OCI-LY1 (cell line): ENCODE results near the gene MS4A4E.
"Not testable (repeated sequence)": the region's sequence is repeated elsewhere in the genome, so short reads cannot be mapped to it uniquely, and the experiment has no call there.

Experiments used
- CTCF ChIP-seq: fragments of 200-600 bp; sonication (generic), shearing (Covaris generic); IDR thresholded peaks from 2 replicates; pipeline ENCODE4 v1.5.1; 2017; ENCODE audit warnings: mild to moderate bottlenecking, antibody characterized with exemption, low read length, moderate library complexity, mixed read lengths
- EZH2 ChIP-seq: fragments of 200-600 bp; sonication (generic), shearing (Covaris generic); IDR thresholded peaks from 2 replicates; pipeline ENCODE4 v1.8.0; 2017; ENCODE audit warnings: borderline replicate concordance, mixed run types, mild to moderate bottlenecking, antibody characterized with exemption, low read length, moderate library complexity, mixed read lengths

DNA sequence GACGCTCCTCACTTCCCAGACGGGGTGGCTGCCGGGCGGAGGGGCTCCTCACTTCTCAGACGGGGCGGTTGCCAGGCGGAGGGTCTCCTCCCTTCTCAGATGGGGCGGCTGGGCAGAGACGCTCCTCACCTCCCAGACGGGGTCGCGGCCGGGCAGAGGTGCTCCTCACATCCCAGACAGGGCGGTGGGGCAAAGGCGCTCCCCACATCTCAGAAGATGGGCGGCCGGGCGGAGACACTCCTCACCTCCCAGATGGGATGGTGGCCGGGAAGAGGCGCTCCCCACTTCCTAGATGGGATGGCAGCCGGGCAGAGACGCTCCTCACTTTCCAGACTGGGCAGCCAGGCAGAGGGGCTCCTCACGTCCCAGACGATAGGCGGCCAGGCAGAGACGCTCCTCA, 41.6 kb downstream of the MS4A4E start:
- not testable (repeated sequence) for TF ChIP-seq CTCF, EZH2
